ENCODE data around the gene APOBR. TPM values are rescaled to one million over a fixed set of nuclear protein-coding genes. Genes with fewer than 3 reads are reported as not detected.
"Not testable (repeated sequence)": the region's sequence is repeated elsewhere in the genome, so short reads cannot be mapped to it uniquely, and the experiment has no call there.

The APOBR gene
- 4.3 TPM for polyA plus RNA-seq (2012; ENCODE audit: low read depth, missing spikeins)

GRCh38 chr16:28494121-28494851, at the start of gene APOBR:
Gene APOBR (plus strand): TSS chr16:28494643. CDS start chr16:28494682, 39 bp downstream.
- FAIRE-seq: peak; percentile 97
- TF ChIP-seq POLR2AphosphoS5 (IDR thresholded peaks at IDR 0.05; ENCODE audit: low read depth, low read length): peak; percentile 55; the same call in 1 of the 2 replicates
- TF ChIP-seq POU2F2 (IDR thresholded peaks at IDR 0.05; ENCODE audit: low read depth, low read length): peak; percentile 69; the same call in 1 of the 2 replicates
- TF ChIP-seq POLR2A (IDR thresholded peaks at IDR 0.05; ENCODE audit: low read depth, low read length): peak; percentile 78
- peak; percentile 83 for TF ChIP-seq SPI1 (IDR thresholded peaks at IDR 0.05; ENCODE audit: low read depth, low read length)
- TF ChIP-seq PAX5 (IDR thresholded peaks at IDR 0.05; ENCODE audit: insufficient read depth, low read length, severe bottlenecking): no peak
- no peak for TF ChIP-seq TAF1 (IDR thresholded peaks at IDR 0.05; ENCODE audit: low read depth, low read length)
- DNase-seq (ENCODE audit: insufficient read length, low spot score): peak; percentile 84

GRCh38 chr16:28446388-28446787, 48.1 kb upstream of the APOBR start:
- DNase-seq (ENCODE audit: insufficient read length, low spot score); FAIRE-seq: not testable (repeated sequence)

GRCh38 chr16:28447081-28447480, 47.4 kb upstream of the APOBR start:
- not testable (repeated sequence) for FAIRE-seq; DNase-seq (ENCODE audit: insufficient read length, low spot score)

GRCh38 chr16:28473714-28474265, 20.7 kb upstream of the APOBR start:
- FAIRE-seq: no peak
- no peak for TF ChIP-seq POU2F2 (IDR thresholded peaks at IDR 0.05; ENCODE audit: low read depth, low read length)
- no peak for TF ChIP-seq POLR2A (IDR thresholded peaks at IDR 0.05; ENCODE audit: low read depth, low read length)
- TF ChIP-seq PAX5 (IDR thresholded peaks at IDR 0.05; ENCODE audit: insufficient read depth, low read length, severe bottlenecking): no peak
- TF ChIP-seq SPI1 (IDR thresholded peaks at IDR 0.05; ENCODE audit: low read depth, low read length): no peak
- TF ChIP-seq TAF1 (IDR thresholded peaks at IDR 0.05; ENCODE audit: low read depth, low read length): no peak
- TF ChIP-seq POLR2AphosphoS5 (IDR thresholded peaks at IDR 0.05; ENCODE audit: low read depth, low read length): no peak

GRCh38 chr16:28475221-28475620, 19.2 kb upstream of the APOBR start:
- FAIRE-seq (no peak), DNase-seq (ENCODE audit: insufficient read length, low spot score) (no peak)
- no peak for TF ChIP-seq SPI1 (IDR thresholded peaks at IDR 0.05; ENCODE audit: low read depth, low read length)

More at GRCh38 chr16:28473714-28474265, 20.7 kb upstream of the APOBR start:
- no peak for DNase-seq (ENCODE audit: insufficient read length, low spot score)

GRCh38 chr16:28477311-28477920, 17.0 kb upstream of the APOBR start:
- DNase-seq (ENCODE audit: insufficient read length, low spot score) (no peak), FAIRE-seq (no peak)
- TF ChIP-seq PAX5 (IDR thresholded peaks at IDR 0.05; ENCODE audit: insufficient read depth, low read length, severe bottlenecking) (no peak), POU2F2 (IDR thresholded peaks at IDR 0.05; ENCODE audit: low read depth, low read length) (no peak), POLR2AphosphoS5 (IDR thresholded peaks at IDR 0.05; ENCODE audit: low read depth, low read length) (no peak), POLR2A (IDR thresholded peaks at IDR 0.05; ENCODE audit: low read depth, low read length) (no peak), SPI1 (IDR thresholded peaks at IDR 0.05; ENCODE audit: low read depth, low read length) (no peak), TAF1 (IDR thresholded peaks at IDR 0.05; ENCODE audit: low read depth, low read length) (no peak)

- DNase-seq (ENCODE audit: insufficient read length, low spot score): no peak
- TF ChIP-seq POLR2A (IDR thresholded peaks at IDR 0.05; ENCODE audit: low read depth, low read length) (no peak), TAF1 (IDR thresholded peaks at IDR 0.05; ENCODE audit: low read depth, low read length) (no peak), PAX5 (IDR thresholded peaks at IDR 0.05; ENCODE audit: insufficient read depth, low read length, severe bottlenecking) (no peak), SPI1 (IDR thresholded peaks at IDR 0.05; ENCODE audit: low read depth, low read length) (no peak), POLR2AphosphoS5 (IDR thresholded peaks at IDR 0.05; ENCODE audit: low read depth, low read length) (no peak), POU2F2 (IDR thresholded peaks at IDR 0.05; ENCODE audit: low read depth, low read length) (no peak)
Measured at GRCh38 chr16:28478506-28479180, 15.8 kb upstream of the APOBR start.

GRCh38 chr16:28482026-28482425, 12.4 kb upstream of the APOBR start:
- no peak for DNase-seq (ENCODE audit: insufficient read length, low spot score)
- TF ChIP-seq POLR2AphosphoS5 (IDR thresholded peaks at IDR 0.05; ENCODE audit: low read depth, low read length): no peak
- no peak for TF ChIP-seq PAX5 (IDR thresholded peaks at IDR 0.05; ENCODE audit: insufficient read depth, low read length, severe bottlenecking)
- no peak for TF ChIP-seq POLR2A (IDR thresholded peaks at IDR 0.05; ENCODE audit: low read depth, low read length)
- TF ChIP-seq TAF1 (IDR thresholded peaks at IDR 0.05; ENCODE audit: low read depth, low read length): no peak
- no peak for TF ChIP-seq POU2F2 (IDR thresholded peaks at IDR 0.05; ENCODE audit: low read depth, low read length)
- TF ChIP-seq SPI1 (IDR thresholded peaks at IDR 0.05; ENCODE audit: low read depth, low read length): no peak
- no peak for FAIRE-seq

More at GRCh38 chr16:28478506-28479180, 15.8 kb upstream of the APOBR start:
- FAIRE-seq: no peak

- not testable (repeated sequence) for FAIRE-seq; DNase-seq (ENCODE audit: insufficient read length, low spot score)
Measured at GRCh38 chr16:28483361-28483760, 11.1 kb upstream of the APOBR start.

GRCh38 chr16:28486266-28486665, 8.2 kb upstream of the APOBR start:
- no peak for DNase-seq (ENCODE audit: insufficient read length, low spot score)
- FAIRE-seq: no peak
- TF ChIP-seq TAF1 (IDR thresholded peaks at IDR 0.05; ENCODE audit: low read depth, low read length) (no peak), POLR2AphosphoS5 (IDR thresholded peaks at IDR 0.05; ENCODE audit: low read depth, low read length) (no peak), POLR2A (IDR thresholded peaks at IDR 0.05; ENCODE audit: low read depth, low read length) (no peak), PAX5 (IDR thresholded peaks at IDR 0.05; ENCODE audit: insufficient read depth, low read length, severe bottlenecking) (no peak), POU2F2 (IDR thresholded peaks at IDR 0.05; ENCODE audit: low read depth, low read length) (no peak), SPI1 (IDR thresholded peaks at IDR 0.05; ENCODE audit: low read depth, low read length) (no peak)
